ENCODE results near the gene LYRM2. TPM values are rescaled to one million over a fixed set of nuclear protein-coding genes. Genes with fewer than 3 reads are reported as not detected.

Gene LYRM2
- total RNA-seq, 1 experiment from 2014 or later = 39.4 TPM

GRCh38 chr6:89662659-89663223 is 24.2 kb upstream of the LYRM2 start:
- intact Hi-C loops (cut with micrococcal nuclease; ENCODE audit: unreplicated experiment) = no loop called here
- CTCF ChIA-PET = no interaction called here
- no peak for ATAC-seq
- no peaks in the 10 kb centered on the region for H3K27me3 ChIP-seq (ENCODE audit: control insufficient read depth, insufficient read depth, low read length)
- no peak overlapping the region for H3K27ac ChIP-seq (ENCODE audit: low read length)
- no peak overlapping the region for H3K4me3 ChIP-seq (ENCODE audit: low read depth in 2 of 2, low read length in 2 of 2)
- TF ChIP-seq TCF7L2 (IDR thresholded peaks at IDR 0.05; ENCODE audit: low read depth, low read length) (no peak), REST (IDR thresholded peaks at IDR 0.05; ENCODE audit: insufficient read depth in 1 of 2, low read depth in 2 of 2, low read length in 1 of 2) (no peak), POLR2AphosphoS5 (IDR thresholded peaks at IDR 0.05; ENCODE audit: low read depth, low read length) (no peak), SIN3A (IDR thresholded peaks at IDR 0.05; ENCODE audit: borderline replicate concordance, insufficient read depth, low read depth, low read length) (no peak), CTCF (IDR thresholded peaks at IDR 0.05) (no peak)
- POLR2A ChIA-PET = no interaction called here
- H3K36me3 ChIP-seq (ENCODE audit: control insufficient read depth, insufficient read depth, low read length) = peaks cover 40% of the 10 kb centered on the region
- no TSS peak for BruUV-seq (replicated peaks)
- no peak for DNase-seq (ENCODE audit: low read depth, low spot score)
- no peaks in the 10 kb centered on the region for H3K9me3 ChIP-seq (ENCODE audit: control insufficient read depth, insufficient read depth, low read depth, low read length)
- in situ Hi-C loops (cut with HindIII; ENCODE audit: low pct_unique_long_range_greater_than_20kb, low sequenced_read_pairs) = no loop called here
- H3K4me1 ChIP-seq (ENCODE audit: control insufficient read depth, insufficient read depth, low read length) = no peaks in the 10 kb centered on the region

GRCh38 chr6:89661559-89661958 is 23.0 kb upstream of the LYRM2 start:
- ChIA-PET CTCF (no interaction called here), POLR2A (no interaction called here)
- Histone ChIP-seq H3K27ac (ENCODE audit: low read length) (no peak overlapping the region), H3K4me1 (ENCODE audit: control insufficient read depth, insufficient read depth, low read length) (no peaks in the 10 kb centered on the region), H3K27me3 (ENCODE audit: control insufficient read depth, insufficient read depth, low read length) (no peaks in the 10 kb centered on the region), H3K36me3 (ENCODE audit: control insufficient read depth, insufficient read depth, low read length) (peaks cover 33% of the 10 kb centered on the region), H3K4me3 (ENCODE audit: low read depth in 2 of 2, low read length in 2 of 2) (no peak overlapping the region), H3K9me3 (ENCODE audit: control insufficient read depth, insufficient read depth, low read depth, low read length) (no peaks in the 10 kb centered on the region)
- BruUV-seq (replicated peaks) = no TSS peak
- TF ChIP-seq REST (IDR thresholded peaks at IDR 0.05; ENCODE audit: insufficient read depth in 1 of 2, low read depth in 2 of 2, low read length in 1 of 2) (no peak), POLR2AphosphoS5 (IDR thresholded peaks at IDR 0.05; ENCODE audit: low read depth, low read length) (no peak), TCF7L2 (IDR thresholded peaks at IDR 0.05; ENCODE audit: low read depth, low read length) (no peak), SIN3A (IDR thresholded peaks at IDR 0.05; ENCODE audit: borderline replicate concordance, insufficient read depth, low read depth, low read length) (no peak), CTCF (IDR thresholded peaks at IDR 0.05) (no peak)
- intact Hi-C loops (cut with micrococcal nuclease; ENCODE audit: unreplicated experiment) = no loop called here
- no peak for DNase-seq (ENCODE audit: low read depth, low spot score)
- no peak for ATAC-seq
- in situ Hi-C loops (cut with HindIII; ENCODE audit: low pct_unique_long_range_greater_than_20kb, low sequenced_read_pairs) = no loop called here

Data from Panc1 (cell line).